Measurements from ENCODE around the gene ITIH2.
"Not testable (repeated sequence)": the region's sequence is repeated elsewhere in the genome, so short reads cannot be mapped to it uniquely, and the experiment has no call there.

ITIH2 gene

DNA sequence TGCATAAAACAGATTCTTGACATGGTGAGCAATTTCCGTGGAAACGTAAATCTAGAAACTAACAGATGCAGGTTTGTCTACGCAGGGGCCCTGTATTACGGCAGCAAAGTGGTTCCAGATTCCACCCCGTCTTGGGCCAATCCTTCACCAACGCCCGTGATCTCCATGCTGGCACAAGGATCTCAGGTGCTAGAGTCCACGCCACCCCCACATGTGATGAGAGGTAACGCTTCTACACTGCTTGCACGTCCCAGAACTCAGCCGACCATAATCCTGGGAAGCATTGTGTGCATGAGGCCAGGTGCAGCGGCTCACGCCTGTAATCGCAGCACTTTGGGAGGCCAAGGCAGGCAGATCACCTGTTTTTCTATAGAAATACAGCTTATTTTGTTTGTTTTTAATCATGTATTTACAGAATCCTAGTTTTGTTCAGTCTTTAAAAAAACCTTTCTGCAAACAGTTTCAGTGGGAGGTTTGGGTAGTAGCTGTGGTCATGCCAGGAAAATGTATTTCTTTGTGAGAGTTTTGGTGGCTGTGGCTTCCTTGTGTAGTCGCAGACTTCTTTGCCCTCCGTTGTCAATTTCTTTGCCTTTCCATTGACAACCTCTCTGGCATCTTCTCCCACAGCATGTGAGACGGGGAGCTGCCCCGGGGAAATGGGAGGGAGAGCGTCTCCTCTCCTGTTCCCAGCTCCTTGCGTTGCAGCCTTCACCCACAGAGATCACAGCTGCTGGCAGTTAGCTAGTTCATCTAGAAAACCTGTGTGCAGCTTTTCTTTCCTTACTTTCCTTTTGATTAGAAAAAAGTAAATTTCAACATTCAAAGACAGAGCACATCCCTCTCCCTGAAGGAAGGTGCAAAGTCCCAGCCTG, 35.7 kb downstream of the ITIH2 start:
- DNase-seq (ENCODE audit: low read depth in 2 of 2, low spot score in 1 of 2), result no peak

GRCh38 chr10:7744307-7744706, 41.2 kb downstream of the ITIH2 start:
- no peak for DNase-seq (ENCODE audit: low read depth in 2 of 2, low spot score in 1 of 2)

- DNase-seq (ENCODE audit: low read depth in 2 of 2, low spot score in 1 of 2), result not testable (repeated sequence)
Measured at GRCh38 chr10:7748637-7749036, 45.5 kb downstream of the ITIH2 start.

GRCh38 chr10:7750222-7750621, 47.1 kb downstream of the ITIH2 start:
- DNase-seq (ENCODE audit: low read depth in 2 of 2, low spot score in 1 of 2), result no peak

DNA sequence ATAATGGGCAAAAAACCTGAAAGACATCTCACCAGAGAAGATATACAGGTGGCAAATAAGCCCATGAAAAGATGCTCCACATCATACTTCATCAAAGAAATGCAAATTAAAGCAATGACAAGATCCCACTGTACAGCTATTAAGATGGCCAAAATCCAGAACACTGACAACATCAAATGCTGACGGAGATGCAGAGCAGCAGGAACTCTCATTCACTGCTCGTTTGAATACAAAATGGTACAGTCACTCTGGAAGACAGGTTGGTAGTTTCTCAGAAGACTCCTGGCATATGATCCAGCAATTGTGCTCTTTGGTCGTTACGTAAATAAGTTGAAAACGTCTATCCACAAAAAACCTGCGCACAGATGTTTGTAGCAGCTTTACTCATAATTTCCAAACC, 49.1 kb downstream of the ITIH2 start:
- no peak for DNase-seq (ENCODE audit: low read depth in 2 of 2, low spot score in 1 of 2)

- DNase-seq (ENCODE audit: low read depth in 2 of 2, low spot score in 1 of 2), result no peak
Measured at GRCh38 chr10:7755103-7755502, 52.0 kb downstream of the ITIH2 start.

DNA sequence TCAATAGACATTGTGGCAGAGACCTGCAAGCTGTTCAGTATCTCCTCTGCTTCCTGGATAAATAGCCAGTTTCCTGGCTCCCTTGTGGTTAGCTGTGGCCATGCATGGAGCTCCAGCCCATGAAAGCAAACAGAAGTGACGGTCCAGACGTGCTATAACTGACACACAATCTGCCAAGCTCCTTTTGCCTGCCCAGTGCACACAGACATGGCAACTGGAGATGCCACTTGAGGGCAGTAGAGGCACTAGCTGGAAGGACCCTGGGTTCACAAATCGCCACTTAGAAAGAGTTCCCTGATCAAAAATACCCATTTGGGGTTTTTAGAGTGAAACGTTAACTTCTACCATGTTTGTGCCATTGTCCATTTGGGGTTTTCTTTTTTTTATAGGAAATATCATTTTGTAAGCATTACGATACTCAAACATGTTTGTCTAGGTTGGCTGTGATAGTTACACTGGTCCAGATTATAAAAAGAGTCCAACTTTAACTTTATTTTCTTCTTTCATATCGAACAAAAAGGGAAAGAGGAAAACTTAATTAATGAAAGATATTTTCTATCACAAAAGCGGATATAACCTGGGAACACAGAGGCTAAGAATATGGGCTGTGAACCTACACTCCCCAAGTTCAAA, 53.4 kb downstream of the ITIH2 start:
- no peak for DNase-seq (ENCODE audit: low read depth in 2 of 2, low spot score in 1 of 2)

DNA sequence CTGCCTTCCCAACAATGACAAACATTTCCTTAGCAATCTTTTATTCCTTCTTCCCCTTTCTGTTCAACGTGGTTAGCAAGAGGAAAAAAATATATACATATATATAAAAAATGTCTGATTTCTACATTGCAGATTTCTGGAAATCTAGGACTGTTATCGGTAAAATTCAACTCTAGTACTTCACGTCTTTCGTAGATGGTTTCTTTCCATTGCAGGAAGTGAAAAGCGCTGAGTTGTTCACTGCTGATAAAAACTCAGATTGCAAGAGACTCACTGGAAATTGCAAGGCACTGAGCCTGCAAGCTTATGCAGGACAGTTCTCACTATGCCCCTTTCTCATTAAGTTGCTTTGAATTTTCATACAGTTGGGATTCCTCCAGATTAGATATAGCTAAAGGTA, 60.8 kb downstream of the ITIH2 start:
- DNase-seq (ENCODE audit: low read depth in 2 of 2, low spot score in 1 of 2), result no peak

DNA sequence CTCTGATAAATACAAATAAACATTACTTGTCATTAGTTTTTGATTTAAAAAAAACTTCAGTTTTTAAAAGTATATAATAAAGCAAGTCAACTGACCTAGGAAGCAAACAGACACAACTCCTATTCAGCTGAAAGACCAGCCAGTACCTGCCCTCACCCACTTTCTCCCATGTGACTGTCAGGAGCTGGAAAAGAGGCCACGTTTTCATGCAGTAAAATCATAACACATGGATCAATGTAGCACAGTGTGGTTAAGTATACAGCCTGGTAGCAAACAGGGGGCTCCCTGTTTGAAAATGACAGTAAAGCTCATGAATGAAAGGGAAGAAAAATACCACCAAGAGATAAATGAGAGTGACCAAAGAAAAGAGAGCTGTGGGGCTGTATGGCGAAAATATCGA, 63.1 kb downstream of the ITIH2 start:
- no peak for DNase-seq (ENCODE audit: low read depth in 2 of 2, low spot score in 1 of 2)

DNA sequence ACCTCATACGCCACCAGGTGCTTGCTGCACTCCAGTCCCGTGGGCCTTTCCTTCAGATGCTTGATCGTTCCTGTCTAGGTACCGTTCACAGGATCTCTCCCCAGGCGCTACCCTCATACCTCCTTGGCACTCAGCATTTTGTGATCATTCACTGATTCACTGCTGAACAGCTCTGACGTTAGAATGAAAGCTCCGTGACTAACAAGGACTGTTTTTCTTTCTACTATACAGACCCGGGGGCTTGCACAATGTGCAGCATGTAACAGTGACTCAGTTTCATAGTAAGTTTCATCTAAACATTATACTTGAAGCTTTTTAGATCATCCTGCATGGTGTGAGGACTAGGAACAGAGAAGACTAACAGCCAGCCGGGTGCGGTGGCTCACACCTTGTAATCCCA, 64.1 kb downstream of the ITIH2 start:
- no peak for DNase-seq (ENCODE audit: low read depth in 2 of 2, low spot score in 1 of 2)

- DNase-seq (ENCODE audit: low read depth in 2 of 2, low spot score in 1 of 2), result no peak
Measured at GRCh38 chr10:7768417-7768816, 65.3 kb downstream of the ITIH2 start.

DNA sequence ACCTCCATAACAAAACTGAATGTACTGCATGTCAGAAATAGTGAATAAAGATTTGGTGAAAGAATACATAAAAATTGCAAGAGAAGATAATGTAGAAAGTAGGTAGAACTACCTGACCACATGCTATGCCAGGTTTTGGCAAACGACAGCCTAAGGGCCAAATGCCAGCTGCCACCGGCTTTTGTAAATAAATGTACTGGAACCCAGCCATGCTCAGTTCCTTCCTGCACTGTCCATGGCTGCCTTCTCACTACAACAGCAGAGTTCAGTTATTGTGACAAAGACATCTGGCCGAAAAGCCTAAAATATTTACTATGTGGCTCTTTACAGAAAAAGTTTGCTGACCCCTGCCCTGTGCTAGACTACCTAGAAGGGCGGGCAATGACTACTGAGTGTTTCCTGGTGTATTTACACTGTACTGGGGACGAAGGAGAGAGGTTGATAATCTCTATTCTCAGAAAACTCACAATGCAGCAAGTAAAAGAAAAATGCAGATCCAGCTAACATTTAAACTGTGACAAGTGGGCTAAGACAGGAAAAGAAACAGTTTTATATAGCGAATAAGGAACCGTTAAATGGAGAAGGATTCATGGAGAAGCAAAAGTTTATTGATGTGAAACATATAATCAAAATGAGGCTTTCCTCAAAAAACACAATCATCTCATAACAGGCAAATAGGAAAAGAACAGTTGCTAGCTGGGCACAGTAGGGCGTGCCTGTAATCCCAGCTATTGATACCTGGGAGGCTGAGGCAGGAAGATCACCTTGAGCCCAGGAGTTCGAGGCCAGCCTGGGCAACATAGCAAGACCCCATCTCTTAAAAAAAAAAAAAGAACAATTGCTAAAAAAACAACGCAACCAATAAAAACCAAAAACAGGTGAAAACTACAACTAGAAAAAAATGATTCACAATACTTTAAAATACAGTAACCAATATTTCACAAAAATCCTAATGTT, 71.0 kb downstream of the ITIH2 start:
- DNase-seq (ENCODE audit: low read depth in 2 of 2, low spot score in 1 of 2), result no peak

- DNase-seq (ENCODE audit: low read depth in 2 of 2, low spot score in 1 of 2), result no peak
Measured at GRCh38 chr10:7776777-7777176, 73.7 kb downstream of the ITIH2 start.

DNA sequence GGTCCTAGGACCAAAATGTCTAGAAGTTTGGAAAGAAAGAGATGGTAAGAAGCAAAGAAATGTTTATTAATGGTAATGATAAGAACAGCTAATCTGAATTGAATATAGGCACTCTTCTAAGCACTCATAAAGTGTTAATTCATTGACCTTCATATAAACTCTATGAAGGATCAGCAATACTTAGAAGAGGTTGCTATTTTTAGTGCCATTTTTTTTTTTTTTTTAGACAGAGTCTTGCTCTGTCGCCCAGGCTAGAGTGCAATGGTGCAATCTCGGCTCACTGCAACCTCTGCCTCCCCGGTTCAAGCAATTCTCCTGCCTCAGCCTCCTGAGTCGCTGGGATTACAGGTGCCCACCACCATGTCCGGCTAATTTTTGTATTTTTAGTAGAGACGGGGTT, 79.1 kb downstream of the ITIH2 start:
- DNase-seq (ENCODE audit: low read depth in 2 of 2, low spot score in 1 of 2), result not testable (repeated sequence)

DNA sequence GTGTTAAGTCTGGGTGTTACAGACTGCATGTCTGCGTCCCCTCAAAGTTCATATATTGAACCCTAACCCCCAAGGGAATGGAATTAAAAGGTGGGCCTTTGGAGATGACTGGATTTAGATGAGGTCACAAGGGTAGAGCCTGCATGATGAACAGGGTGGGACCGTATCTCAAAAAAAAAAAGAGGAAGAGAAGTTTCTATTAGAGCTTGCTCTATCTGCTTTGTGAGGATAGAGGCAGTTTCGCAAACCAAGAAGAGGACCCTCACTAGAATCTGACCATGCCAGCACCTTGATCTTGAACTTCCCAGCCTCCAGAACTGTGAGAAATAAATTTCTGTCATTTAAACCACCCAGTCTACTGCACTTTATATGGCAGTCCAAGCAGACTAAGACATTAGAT, 83.3 kb downstream of the ITIH2 start:
- DNase-seq (ENCODE audit: low read depth in 2 of 2, low spot score in 1 of 2), result no peak

DNA sequence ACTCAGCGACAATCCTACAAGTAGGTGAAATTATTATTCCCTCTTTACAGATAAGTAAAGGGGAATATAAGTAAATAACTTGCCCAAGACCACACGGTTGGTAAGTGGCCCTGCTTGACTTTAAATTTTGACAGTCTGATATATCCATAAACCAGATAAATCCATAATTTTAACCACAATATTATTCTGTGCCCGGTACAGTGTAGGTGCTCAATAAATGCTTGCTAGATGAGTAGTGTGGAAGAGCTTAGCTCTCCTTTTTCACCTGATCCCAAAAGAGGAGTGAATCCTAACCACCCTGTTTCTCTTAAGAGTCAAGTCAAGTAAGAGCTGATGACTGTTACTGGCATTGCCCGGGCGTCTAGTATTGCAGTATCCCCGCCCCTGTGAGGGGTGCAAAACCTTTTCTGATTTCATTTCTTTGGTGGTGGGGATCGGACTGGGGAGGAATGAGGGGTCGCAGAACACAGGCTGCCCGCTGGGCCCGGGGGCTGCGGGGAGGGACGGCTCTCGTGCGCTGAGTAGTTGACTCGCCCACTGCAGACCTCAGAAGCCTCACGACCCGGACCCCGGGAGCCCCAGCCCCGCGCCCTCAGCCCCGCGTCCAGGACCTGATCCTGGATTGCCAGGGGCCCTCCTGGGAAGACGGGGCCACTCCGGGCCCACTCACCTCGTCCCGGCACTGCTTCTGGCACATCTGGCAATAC, 84.2 kb downstream of the ITIH2 start:
- DNase-seq (ENCODE audit: low read depth in 2 of 2, low spot score in 1 of 2), result no peak

DNA sequence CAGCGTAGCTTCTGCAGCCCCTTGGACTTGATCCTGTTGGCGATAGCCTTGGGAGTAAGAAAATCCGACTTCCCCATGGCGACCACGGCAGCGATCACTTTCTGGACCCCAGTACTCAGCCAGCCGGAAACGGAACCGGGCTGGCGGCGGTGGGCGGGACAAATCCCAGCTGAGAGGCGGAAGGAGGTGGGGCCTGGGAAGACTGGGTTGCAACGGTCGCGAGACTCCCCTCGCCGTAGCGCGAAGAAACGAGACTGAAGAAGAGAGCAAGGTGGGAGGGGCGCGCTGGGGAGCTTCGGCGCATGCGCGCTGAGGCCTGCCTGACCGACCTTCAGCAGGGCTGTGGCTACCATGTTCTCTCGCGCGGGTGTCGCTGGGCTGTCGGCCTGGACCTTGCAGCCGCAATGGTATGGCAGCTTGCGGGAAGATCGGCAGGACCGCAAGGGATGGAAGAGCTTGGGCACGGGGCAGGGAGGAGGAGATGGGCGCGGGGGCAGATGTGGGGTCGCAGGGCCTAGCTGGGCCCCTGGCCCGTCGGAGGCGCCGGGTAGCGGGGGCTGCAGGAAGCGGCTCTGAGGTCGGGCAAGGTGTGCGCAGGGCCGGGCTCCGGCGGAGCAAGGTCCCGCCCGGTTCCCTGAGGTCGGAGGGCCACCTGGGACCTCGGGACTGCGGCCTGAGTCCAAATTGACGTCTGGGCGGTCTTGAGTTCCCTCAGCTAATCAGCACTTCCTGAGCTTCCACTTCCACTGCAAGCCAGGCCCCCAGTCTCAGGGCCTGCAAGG, 84.9 kb downstream of the ITIH2 start, which contains the start of the genes ATP5F1C and KIN:
ATP5F1C (plus strand) TSS at position 321 of the 782 bp plus-strand sequence; CDS start at position 352, 31 bp downstream.
KIN (minus strand) TSS at position 137 of the 782 bp plus-strand sequence; CDS start at position 77, 60 bp downstream.
- DNase-seq (ENCODE audit: low read depth in 2 of 2, low spot score in 1 of 2), result peak; percentile 88 to 95

GRCh38 chr10:7788639-7789286, 85.6 kb downstream of the ITIH2 start:
- DNase-seq (ENCODE audit: low read depth in 2 of 2, low spot score in 1 of 2), result no peak

- DNase-seq (ENCODE audit: low read depth in 2 of 2, low spot score in 1 of 2), result no peak
Measured at GRCh38 chr10:7789390-7789789, 86.3 kb downstream of the ITIH2 start.
